RWPE1 (cell line): Measurements from ENCODE around the gene ULK4.

ENCODE experiments used
- CTCF ChIA-PET: fragments of 350-600 bp; sonication (Branson Sonifier 250); formaldehyde crosslinking; extraction: SDS; loops from one replicate; lab custom pipeline; 2021; lab: Yijun Ruan, JAX
- POLR2A ChIA-PET: fragments of 400-600 bp; formaldehyde crosslinking; extraction: SDS; loops from one replicate; lab custom pipeline; 2020; ENCODE audit warnings: antibody characterized with exemption; ENCODE audit not compliant: low non-redundant PET; lab: Yijun Ruan, JAX
- DNase-seq: peaks from one replicate; pipeline ENCODE4 v3.0.0; 2012; ENCODE audit warnings: low spot score
- H3K27ac ChIP-seq: fragments of 450-650 bp; 2 replicates; pipeline ENCODE4 v1.5.1; 2017
- TF ChIP-seq, protein P1 (sequence below): fragments of 450-650 bp; conservative IDR thresholded peaks from 2 replicates; pipeline ENCODE4 v1.5.1; 2017; ENCODE audit warnings: low read depth, mild to moderate bottlenecking

The ULK4 gene

DNA sequence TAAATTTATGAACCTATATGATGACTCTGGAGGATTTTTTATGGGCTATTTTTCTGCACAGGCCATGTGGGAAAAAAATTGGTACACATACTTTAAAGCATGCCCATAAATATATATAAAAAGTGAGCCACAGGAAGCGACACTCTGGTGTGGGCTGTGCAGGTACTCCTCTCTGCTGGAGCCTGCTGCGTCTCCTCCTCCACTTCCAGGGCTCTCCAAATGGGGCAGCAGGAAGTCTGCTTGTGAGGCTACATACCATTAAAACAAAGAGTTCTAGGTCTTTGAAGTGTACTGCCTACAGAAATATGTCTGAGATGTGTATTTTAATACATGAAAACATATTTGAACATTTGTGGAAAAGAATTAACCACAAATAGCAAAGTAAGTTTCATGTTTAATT, 627.5 kb downstream of the ULK4 start:
- DNase-seq = no peak
- POLR2A ChIA-PET = no interaction called here
- CTCF ChIA-PET = no interaction called here
- TF ChIP-seq, protein P1, sequence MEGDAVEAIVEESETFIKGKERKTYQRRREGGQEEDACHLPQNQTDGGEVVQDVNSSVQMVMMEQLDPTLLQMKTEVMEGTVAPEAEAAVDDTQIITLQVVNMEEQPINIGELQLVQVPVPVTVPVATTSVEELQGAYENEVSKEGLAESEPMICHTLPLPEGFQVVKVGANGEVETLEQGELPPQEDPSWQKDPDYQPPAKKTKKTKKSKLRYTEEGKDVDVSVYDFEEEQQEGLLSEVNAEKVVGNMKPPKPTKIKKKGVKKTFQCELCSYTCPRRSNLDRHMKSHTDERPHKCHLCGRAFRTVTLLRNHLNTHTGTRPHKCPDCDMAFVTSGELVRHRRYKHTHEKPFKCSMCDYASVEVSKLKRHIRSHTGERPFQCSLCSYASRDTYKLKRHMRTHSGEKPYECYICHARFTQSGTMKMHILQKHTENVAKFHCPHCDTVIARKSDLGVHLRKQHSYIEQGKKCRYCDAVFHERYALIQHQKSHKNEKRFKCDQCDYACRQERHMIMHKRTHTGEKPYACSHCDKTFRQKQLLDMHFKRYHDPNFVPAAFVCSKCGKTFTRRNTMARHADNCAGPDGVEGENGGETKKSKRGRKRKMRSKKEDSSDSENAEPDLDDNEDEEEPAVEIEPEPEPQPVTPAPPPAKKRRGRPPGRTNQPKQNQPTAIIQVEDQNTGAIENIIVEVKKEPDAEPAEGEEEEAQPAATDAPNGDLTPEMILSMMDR = no peak
- H3K27ac ChIP-seq = no peak overlapping the region

DNA sequence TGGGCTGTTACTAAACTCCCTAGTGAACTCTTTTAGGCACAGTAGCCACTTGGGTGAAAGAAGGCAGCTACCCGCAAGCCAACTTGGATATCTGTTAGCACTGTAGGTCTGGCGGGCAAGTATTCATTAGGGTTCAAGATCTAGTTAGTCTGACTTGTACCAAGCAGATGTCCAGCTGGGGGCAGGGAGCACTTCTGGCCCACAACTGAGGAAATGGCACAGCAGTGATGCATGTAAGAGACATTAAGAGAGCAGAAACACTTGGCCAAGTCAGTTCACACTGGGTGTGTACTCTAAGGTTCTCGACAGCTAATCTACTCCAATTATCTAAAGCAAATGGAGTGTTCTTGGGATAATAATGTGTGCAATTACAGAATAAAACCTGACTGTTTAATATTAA, 630.9 kb downstream of the ULK4 start:
- POLR2A ChIA-PET = no interaction called here
- H3K27ac ChIP-seq = no peak overlapping the region

GRCh38 chr3:41330465-41330864, 631.4 kb downstream of the ULK4 start:
- no peak overlapping the region for H3K27ac ChIP-seq
- DNase-seq = no peak
- TF ChIP-seq, protein P1 = no peak
- ChIA-PET POLR2A (no interaction called here), CTCF (no interaction called here)

More for the DNA sequence above, 630.9 kb downstream of the ULK4 start:
- CTCF ChIA-PET = no interaction called here
- DNase-seq = no peak
- TF ChIP-seq, protein P1 = no peak

DNA sequence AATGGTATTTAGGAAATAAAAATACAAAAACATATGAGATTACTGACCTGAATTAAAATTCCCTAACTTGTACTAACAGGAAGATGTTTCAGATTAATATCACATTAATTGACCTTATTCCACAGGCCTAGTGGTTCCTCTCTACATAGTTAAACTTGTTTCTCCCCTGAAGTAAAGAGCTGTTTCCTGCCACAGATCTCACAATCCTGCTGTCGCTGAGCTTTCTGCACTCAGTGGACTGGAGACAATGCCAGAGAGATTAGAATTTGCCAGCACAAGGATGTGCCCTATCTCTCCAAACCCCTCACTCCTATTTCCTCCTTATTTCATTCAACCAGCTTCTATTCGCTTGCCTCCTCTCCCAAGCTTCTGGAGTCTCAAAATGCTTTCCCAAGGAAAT, 632.0 kb downstream of the ULK4 start:
- no peak overlapping the region for H3K27ac ChIP-seq
- DNase-seq = no peak
- TF ChIP-seq, protein P1 = no peak
- ChIA-PET CTCF (no interaction called here), POLR2A (no interaction called here)

DNA sequence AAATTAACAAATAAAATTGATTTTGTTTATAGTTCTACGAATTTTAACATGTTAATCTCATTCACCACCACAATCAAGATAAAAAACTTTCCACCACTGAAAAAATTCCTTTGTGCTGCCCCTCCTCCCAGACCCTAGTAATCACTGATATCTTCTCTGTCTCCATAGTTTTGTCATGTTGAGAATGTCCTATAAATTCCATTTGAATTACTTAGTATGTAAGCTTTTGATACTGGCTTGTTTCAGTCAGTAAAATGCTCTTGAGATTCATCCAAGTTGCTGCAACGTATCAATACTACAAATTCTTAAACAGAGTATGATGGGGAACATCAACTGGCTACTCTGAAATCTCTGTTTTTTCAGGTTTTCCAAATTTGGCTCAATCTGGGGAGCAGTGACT, 633.0 kb downstream of the ULK4 start:
- TF ChIP-seq, protein P1 = no peak
- no peak overlapping the region for H3K27ac ChIP-seq
- ChIA-PET CTCF (no interaction called here), POLR2A (no interaction called here)
- no peak for DNase-seq

DNA sequence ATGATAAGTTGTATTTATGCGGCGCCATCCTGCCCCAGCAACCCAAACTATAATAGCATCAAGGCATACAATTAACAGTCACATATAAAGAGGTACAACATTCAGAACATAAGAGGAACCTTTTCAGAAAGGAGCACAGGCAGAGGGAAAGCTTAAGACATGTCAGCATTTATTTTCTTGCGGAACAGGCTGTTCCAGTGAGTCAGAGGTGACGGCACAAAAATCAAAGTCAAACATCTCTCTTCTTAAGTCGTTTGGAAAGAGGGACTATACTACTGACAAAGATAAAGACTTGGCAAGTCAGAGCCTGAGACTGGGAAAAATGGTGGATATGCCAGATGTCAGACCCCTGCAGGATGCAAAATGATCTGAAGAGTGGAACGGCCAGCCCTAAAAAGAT, 634.2 kb downstream of the ULK4 start:
- CTCF ChIA-PET = no interaction called here
- DNase-seq = peak; percentile 36
- POLR2A ChIA-PET = no interaction called here
- TF ChIP-seq, protein P1 = no peak
- no peak overlapping the region for H3K27ac ChIP-seq

DNA sequence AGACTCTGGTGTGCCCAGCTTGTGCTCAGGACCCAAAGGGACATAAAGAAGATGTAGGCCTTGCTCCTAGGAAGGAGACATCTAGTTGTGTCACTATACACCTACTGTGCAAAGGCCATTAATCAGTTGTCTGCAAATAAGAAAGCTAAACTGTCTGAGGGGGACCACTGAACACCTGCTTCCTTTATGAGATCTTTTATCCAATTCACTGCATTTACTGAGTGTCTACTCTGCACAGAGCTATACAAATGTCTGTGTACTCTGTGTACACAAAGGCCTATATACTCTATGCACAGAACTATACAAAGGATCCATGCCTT, 637.8 kb downstream of the ULK4 start:
- TF ChIP-seq, protein P1 = no peak
- DNase-seq = no peak
- POLR2A ChIA-PET = no interaction called here
- no peak overlapping the region for H3K27ac ChIP-seq
- CTCF ChIA-PET = interaction anchor here (0.6 kb wide), 1 partner anchor 609 kb away, joined by 3 read pairs; no protein-coding TSS in a partner anchor
